ENCODE data around the gene PRR30. TPM values are rescaled to one million over a fixed set of nuclear protein-coding genes. Genes with fewer than 3 reads are reported as not detected.

The PRR30 gene
- total RNA-seq, 4 donors from 2014 or later: not detected

Other genes with a start within 250 kb of the PRR30 start
- gene MAPRE3, start 168.8 kb downstream of the PRR30 start, total RNA-seq: 10 to 100 TPM; 41.9 to 66.5 (median 53.9) TPM
- 10 to 100 TPM; 20.0 to 37.7 (median 24.9) TPM for gene TMEM214, start 106.4 kb downstream of the PRR30 start, total RNA-seq
- 1 to 10 TPM; 4.9 to 6.2 (median 5.7) TPM for gene AGBL5, start 87.7 kb downstream of the PRR30 start, total RNA-seq
- gene OST4, start 67.8 kb downstream of the PRR30 start, total RNA-seq: 100 to 1,000 TPM; 191 to 283 (median 251) TPM
- gene EMILIN1, start 60.8 kb downstream of the PRR30 start, total RNA-seq: 10 to 100 TPM in 2 of 4 donors, 1 to 10 TPM in 2; 6.8 to 18.2 (median 11.3) TPM
- gene KHK, start 52.6 kb downstream of the PRR30 start, total RNA-seq: 1 to 10 TPM in 2 of 4 donors, under 1 TPM in 1, not detected in 1; 0.91 to 5.4 (median 1.3) TPM
- gene CGREF1, start 20.3 kb downstream of the PRR30 start, total RNA-seq: 1 to 10 TPM; 1.2 to 7.1 (median 4.3) TPM
- 1 to 10 TPM in 3 of 4 donors, under 1 TPM in 1; 0.61 to 2.3 (median 1.2) TPM for gene ABHD1, start 15.6 kb downstream of the PRR30 start, total RNA-seq
- gene PREB, start 4.8 kb downstream of the PRR30 start, total RNA-seq: 100 to 1,000 TPM; 117 to 197 (median 154) TPM
- gene TCF23, start 9.6 kb upstream of the PRR30 start, total RNA-seq: under 1 TPM in 1 of 4 donors, not detected in 3; 0.20 TPM
- gene ATRAID, start 72.6 kb upstream of the PRR30 start, total RNA-seq: 100 to 1,000 TPM; 131 to 203 (median 171) TPM
- 10 to 100 TPM; 19.0 to 46.5 (median 32.5) TPM for gene SLC5A6, start 72.9 kb upstream of the PRR30 start, total RNA-seq
- gene CAD, start 78.0 kb upstream of the PRR30 start, total RNA-seq: 10 to 100 TPM in 1 of 4 donors, 1 to 10 TPM in 3; 2.7 to 10.2 (median 7.1) TPM
- gene SLC30A3, start 123.6 kb upstream of the PRR30 start, total RNA-seq: under 1 TPM in 1 of 4 donors, not detected in 3; 0.20 TPM
- not detected for gene DNAJC5G, start 136.0 kb upstream of the PRR30 start, total RNA-seq
- 100 to 1,000 TPM; 219 to 554 (median 427) TPM for gene TRIM54, start 143.0 kb upstream of the PRR30 start, total RNA-seq
- gene UCN, start 169.0 kb upstream of the PRR30 start, total RNA-seq: not detected
- gene MPV17, start 183.7 kb upstream of the PRR30 start, total RNA-seq: 10 to 100 TPM in 3 of 4 donors, 1 to 10 TPM in 1; 9.9 to 16.0 (median 11.5) TPM
- gene GTF3C2, start 217.4 kb upstream of the PRR30 start, total RNA-seq: 10 to 100 TPM; 25.3 to 45.6 (median 40.5) TPM
- gene EIF2B4, start 230.9 kb upstream of the PRR30 start, total RNA-seq: 10 to 100 TPM; 50.5 to 57.9 (median 53.8) TPM
- gene SNX17, start 231.2 kb upstream of the PRR30 start, total RNA-seq: 10 to 100 TPM; 47.2 to 91.5 (median 56.3) TPM
- gene ZNF513, start 241.3 kb upstream of the PRR30 start, total RNA-seq: 1 to 10 TPM; 2.0 to 7.6 (median 4.5) TPM